ENCODE measurements around the gene ZNF598. TPM values are rescaled to one million over a fixed set of nuclear protein-coding genes. Genes with fewer than 3 reads are reported as not detected.

ZNF598 gene
- total RNA-seq, 1 experiment from 2014 or later = 44.4 TPM

DNA sequence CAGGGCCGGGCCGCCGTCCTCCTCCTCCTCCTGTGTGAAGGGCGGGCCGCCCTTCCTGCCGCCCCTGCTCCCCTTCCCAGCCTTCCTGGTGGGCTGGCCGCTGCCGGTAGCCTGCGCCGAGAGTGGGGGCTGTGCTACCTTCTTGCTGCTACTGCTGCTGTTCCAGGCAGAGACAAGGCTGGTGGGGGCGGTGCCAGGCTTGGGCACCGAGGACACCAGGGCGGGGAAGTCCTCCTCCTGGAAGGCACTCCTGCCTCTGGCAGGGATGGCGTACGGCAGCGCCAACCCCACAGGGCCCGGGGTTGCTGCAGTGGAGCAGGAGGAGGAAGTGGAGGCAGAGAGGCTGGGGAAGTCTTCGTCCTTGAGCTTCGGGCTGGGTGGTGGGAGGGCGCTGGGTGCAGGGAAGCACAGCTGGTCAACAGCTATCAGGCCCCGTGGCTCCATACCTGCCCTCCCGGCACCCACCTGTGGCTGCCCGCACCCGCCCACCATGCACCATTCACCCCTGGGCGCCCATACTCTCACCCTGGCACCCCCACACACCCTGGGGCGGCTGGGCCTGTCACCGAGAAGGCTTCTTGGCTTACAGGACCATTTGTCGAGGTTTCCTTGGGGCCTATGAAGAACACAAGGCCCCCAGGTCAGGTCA, 9.6 kb downstream of the ZNF598 start:
- Histone ChIP-seq H2AFZ (ENCODE audit: low read length) (no peak overlapping the region), H3K79me2 (ENCODE audit: low read length) (peaks cover 19% of the 10 kb centered on the region), H3F3A (ENCODE audit: low read length, unreplicated experiment) (no peaks in the 10 kb centered on the region), H3K27ac (ENCODE audit: low read length) (no peak overlapping the region), H3K36me3 (ENCODE audit: low read depth, low read length) (peaks cover 3% of the 10 kb centered on the region; the same call in 1 of the 2 replicates), H3K4me2 (ENCODE audit: low read length) (no peak overlapping the region), H3K9me2 (replicated peaks; ENCODE audit: low read length) (no peaks in the 10 kb centered on the region), H3K9ac (ENCODE audit: low read length) (no peak overlapping the region), H3K4me1 (ENCODE audit: insufficient read depth, low read length) (0 out of 2 replicates have a peak, but pooled peaks cover under 1% of the 10 kb centered on the region), H3K27me3 (ENCODE audit: low read length) (no peaks in the 10 kb centered on the region), H4K20me1 (ENCODE audit: low read length) (peaks cover 11% of the 10 kb centered on the region; the same call in 1 of the 2 replicates), H3K9me3 (ENCODE audit: low read length) (no peaks in the 10 kb centered on the region), H3K4me3 (ENCODE audit: low read length) (no peak overlapping the region)
- no peak for ATAC-seq
- no TSS peak for BruUV-seq (replicated peaks)
- intact Hi-C loops (cut with micrococcal nuclease) = no loop called here
- DNase-seq = no peak
- ChIA-PET POLR2A (ENCODE audit: unreplicated experiment) (no interaction called here), CTCF (no interaction called here)
- TF ChIP-seq EZH2phosphoT487 (IDR thresholded peaks at IDR 0.05; ENCODE audit: borderline replicate concordance, low read length) = no peak
- TF ChIP-seq CTCF (conservative IDR thresholded peaks at IDR 0.05; ENCODE audit: low read depth, low read length) = no peak
- TF ChIP-seq EZH2 (IDR thresholded peaks at IDR 0.05; ENCODE audit: low read length, unreplicated experiment) = no peak

GRCh38 chr16:1998852-1999801, 10.5 kb downstream of the ZNF598 start:
- peaks cover 8% of the 10 kb centered on the region; the same call in 1 of the 2 replicates for H4K20me1 ChIP-seq (ENCODE audit: low read length)
- ChIA-PET CTCF (no interaction called here), POLR2A (ENCODE audit: unreplicated experiment) (no interaction called here)
- no peaks in the 10 kb centered on the region for H3K9me2 ChIP-seq (replicated peaks; ENCODE audit: low read length)
- no peaks in the 10 kb centered on the region; the same call in 1 of the 2 replicates for H3K4me1 ChIP-seq (ENCODE audit: insufficient read depth, low read length)
- H3F3A ChIP-seq (ENCODE audit: low read length, unreplicated experiment) = no peaks in the 10 kb centered on the region
- no peaks in the 10 kb centered on the region for H3K27me3 ChIP-seq (ENCODE audit: low read length)
- peaks cover 11% of the 10 kb centered on the region for H3K79me2 ChIP-seq (ENCODE audit: low read length)
- TF ChIP-seq EZH2phosphoT487 (IDR thresholded peaks at IDR 0.05; ENCODE audit: borderline replicate concordance, low read length) (no peak), CTCF (conservative IDR thresholded peaks at IDR 0.05; ENCODE audit: low read depth, low read length) (no peak), EZH2 (IDR thresholded peaks at IDR 0.05; ENCODE audit: low read length, unreplicated experiment) (no peak)
- no peak overlapping the region for H2AFZ ChIP-seq (ENCODE audit: low read length)
- no TSS peak for BruUV-seq (replicated peaks)
- H3K9me3 ChIP-seq (ENCODE audit: low read length) = no peaks in the 10 kb centered on the region
- ATAC-seq (no peak), DNase-seq (no peak)
- H3K9ac ChIP-seq (ENCODE audit: low read length) = no peak overlapping the region
- no peak overlapping the region for H3K4me3 ChIP-seq (ENCODE audit: low read length)
- H3K27ac ChIP-seq (ENCODE audit: low read length) = no peak overlapping the region
- H3K36me3 ChIP-seq (ENCODE audit: low read depth, low read length) = peaks cover 3% of the 10 kb centered on the region; the same call in 1 of the 2 replicates
- no peak overlapping the region for H3K4me2 ChIP-seq (ENCODE audit: low read length)
- intact Hi-C loops (cut with micrococcal nuclease) = no loop called here

Measured in PC-3 (cell line).